Neural cell (in vitro differentiated cells): ENCODE data around the gene ATP8B2. TPM values are rescaled to one million over a fixed set of nuclear protein-coding genes. Genes with fewer than 3 reads are reported as not detected.

Experiments used
- H2AFZ ChIP-seq: fragments of 200-600, 300-800 bp; sonication (generic), shearing (Covaris generic); 2 replicates; pipeline ENCODE4 v1.6.0; 2014; ENCODE audit warnings: low read depth, mild to moderate bottlenecking, antibody characterized with exemption, low read length, moderate library complexity
- H3F3A ChIP-seq: fragments of 200-600 bp; shearing (Covaris generic); 2 replicates; pipeline ENCODE4 v1.6.1; 2016; ENCODE audit warnings: mild to moderate bottlenecking, moderate library complexity, mixed read lengths, antibody characterized with exemption, low read length; ENCODE audit not compliant: insufficient read depth, poor library complexity, severe bottlenecking
- H3K27ac ChIP-seq: fragments of 200-600, 300-800 bp; sonication (generic), shearing (Covaris generic); 2 replicates; pipeline ENCODE4 v1.5.1; 2014; ENCODE audit warnings: mild to moderate bottlenecking, low read length, moderate library complexity
- H3K27me3 ChIP-seq: fragments of 300-800, 200-600 bp; sonication (generic), shearing (Covaris generic); 2 replicates; pipeline ENCODE4 v1.6.0; 2014; ENCODE audit warnings: mild to moderate bottlenecking, low read depth, low read length, moderate library complexity; ENCODE audit not compliant: insufficient read depth
- H3K36me3 ChIP-seq: fragments of 300-800, 200-600 bp; sonication (generic), shearing (Covaris generic); 2 replicates; pipeline ENCODE4 v1.5.1; 2014; ENCODE audit warnings: mild to moderate bottlenecking, antibody characterized with exemption, low read length, moderate library complexity; ENCODE audit not compliant: insufficient read depth
- H3K4me2 ChIP-seq: fragments of 300-800, 200-600 bp; sonication (generic), shearing (Covaris generic); 2 replicates; pipeline ENCODE4 v1.6.0; 2014; ENCODE audit warnings: mild to moderate bottlenecking, low read length
- H3K4me3 ChIP-seq: fragments of 300-800, 200-600 bp; sonication (generic), shearing (Covaris generic); 2 replicates; pipeline ENCODE4 v1.5.1; 2014; ENCODE audit warnings: mild to moderate bottlenecking, low read length, moderate library complexity
- H3K79me2 ChIP-seq: fragments of 200-600 bp; shearing (Covaris generic); replicated peaks from 2 replicates; pipeline ENCODE4 v1.6.0; 2014; ENCODE audit warnings: mild to moderate bottlenecking, low read length, moderate library complexity; ENCODE audit not compliant: insufficient read depth
- H3K9ac ChIP-seq: fragments of 300-800, 200-600 bp; sonication (generic), shearing (Covaris generic); 2 replicates; pipeline ENCODE4 v1.6.1; 2016; ENCODE audit warnings: mild to moderate bottlenecking, low read length, mixed read lengths
- H3K9me2 ChIP-seq: fragments of 200-600 bp; shearing (Covaris generic); 2 replicates; pipeline ENCODE4 v1.6.1; 2016; ENCODE audit warnings: mild to moderate bottlenecking, low read length, mixed read lengths; ENCODE audit not compliant: insufficient read depth
- H3K9me3 ChIP-seq: fragments of 200-600, 300-800 bp; sonication (generic), shearing (Covaris generic); 2 replicates; pipeline ENCODE4 v1.6.1; 2016; ENCODE audit warnings: mild to moderate bottlenecking, mixed run types, low read length, moderate library complexity, mixed read lengths
- H4K20me1 ChIP-seq: fragments of 200-600 bp; shearing (Covaris generic); 2 replicates; pipeline ENCODE4 v1.6.1; 2016; ENCODE audit warnings: mild to moderate bottlenecking, mixed run types; ENCODE audit not compliant: insufficient read depth
- EP300 ChIP-seq: fragments of 450-650 bp; conservative IDR thresholded peaks from 2 replicates; pipeline ENCODE4 v1.6.1; 2014; ENCODE audit warnings: antibody characterized with exemption, mild to moderate bottlenecking, moderate library complexity; ENCODE audit not compliant: poor library complexity, severe bottlenecking
- EZH2 ChIP-seq: fragments of 200-600, 300-800 bp; shearing (Covaris generic), sonication (generic); IDR thresholded peaks from 2 replicates; pipeline ENCODE4 v1.6.1; 2014; ENCODE audit warnings: antibody characterized with exemption, low read length, borderline replicate concordance, mild to moderate bottlenecking; ENCODE audit not compliant: insufficient read depth, poor library complexity, severe bottlenecking
- MXI1 ChIP-seq: fragments of 450-650 bp; conservative IDR thresholded peaks from 2 replicates; pipeline ENCODE4 v1.6.1; 2014; ENCODE audit warnings: antibody characterized with exemption, mild to moderate bottlenecking; ENCODE audit not compliant: poor library complexity, severe bottlenecking
- POLR2AphosphoS5 ChIP-seq: IDR thresholded peaks from 2 replicates; pipeline ENCODE4 v1.6.1; 2012
- RAD21 ChIP-seq: fragments of 450-650 bp; conservative IDR thresholded peaks from 2 replicates; pipeline ENCODE4 v1.6.1; 2014; ENCODE audit warnings: antibody characterized with exemption, mild to moderate bottlenecking, moderate library complexity
- SMC3 ChIP-seq: fragments of 450-650 bp; conservative IDR thresholded peaks from 2 replicates; pipeline ENCODE4 v1.6.1; 2014; ENCODE audit warnings: antibody characterized with exemption, mild to moderate bottlenecking, moderate library complexity; ENCODE audit not compliant: poor library complexity
- TAF1 ChIP-seq: IDR thresholded peaks from 2 replicates; pipeline ENCODE4 v1.6.1; 2012; ENCODE audit warnings: low read depth
- polyA plus RNA-seq: library from polyadenylated mRNA; depleted of rRNA; stranded (reverse); fragments of >200 nt; gene quantifications from 2 replicates; pipeline ENCODE4 v1.2.3, GENCODE V29; 2014
- TF ChIP-seq, protein P1 (sequence below): fragments of 450-650 bp; IDR thresholded peaks from 2 replicates; pipeline ENCODE4 v1.5.1; 2014; ENCODE audit warnings: antibody characterized with exemption, mild to moderate bottlenecking, moderate library complexity; ENCODE audit not compliant: poor library complexity, severe bottlenecking
- TF ChIP-seq, protein P2 (sequence below): IDR thresholded peaks from 2 replicates; pipeline ENCODE4 v1.6.1; 2012; ENCODE audit warnings: borderline replicate concordance

The ATP8B2 gene
- polyA plus RNA-seq, 1 donor from 2014 or later = 71.3 TPM

DNA sequence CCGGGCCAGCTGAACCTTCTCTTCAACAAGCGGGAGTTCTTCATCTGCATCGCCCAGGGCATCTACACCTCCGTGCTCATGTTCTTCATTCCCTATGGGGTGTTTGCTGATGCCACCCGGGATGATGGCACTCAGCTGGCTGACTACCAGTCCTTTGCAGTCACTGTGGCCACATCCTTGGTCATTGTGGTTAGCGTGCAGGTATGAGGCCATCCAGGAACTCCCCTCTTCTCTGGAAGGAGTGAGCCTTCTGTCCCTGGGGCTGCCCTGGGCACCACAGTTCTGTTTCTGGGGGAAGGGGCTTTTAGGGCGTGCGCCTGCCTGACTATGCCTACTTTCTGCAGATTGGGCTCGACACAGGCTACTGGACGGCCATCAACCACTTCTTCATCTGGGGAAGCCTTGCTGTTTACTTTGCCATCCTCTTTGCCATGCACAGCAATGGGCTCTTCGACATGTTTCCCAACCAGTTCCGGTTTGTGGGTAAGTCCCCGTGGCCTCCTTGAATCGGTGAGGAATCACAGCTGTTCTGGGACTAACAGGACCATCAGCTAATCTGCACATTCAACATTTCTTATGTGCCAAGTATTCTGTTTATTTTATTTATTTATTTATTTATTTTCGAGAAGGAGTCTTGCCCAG is 21.1 kb downstream of the ATP8B2 start:
- Histone ChIP-seq H4K20me1 (no peaks in the 10 kb centered on the region), H3K27me3 (no peaks in the 10 kb centered on the region), H3K4me2 (no peak overlapping the region), H3K27ac (no peak overlapping the region), H3K36me3 (peaks cover 7% of the 10 kb centered on the region), H3K9ac (no peak overlapping the region), H2AFZ (no peak overlapping the region), H3K9me3 (no peaks in the 10 kb centered on the region), H3K4me3 (no peak overlapping the region), H3F3A (no peaks in the 10 kb centered on the region), H3K9me2 (no peaks in the 10 kb centered on the region), H3K79me2 (no peaks in the 10 kb centered on the region)
- TF ChIP-seq SMC3 (no peak), EP300 (no peak), POLR2AphosphoS5 (no peak), TAF1 (no peak), MXI1 (no peak), EZH2 (no peak), RAD21 (no peak)
- TF ChIP-seq, protein P1, sequence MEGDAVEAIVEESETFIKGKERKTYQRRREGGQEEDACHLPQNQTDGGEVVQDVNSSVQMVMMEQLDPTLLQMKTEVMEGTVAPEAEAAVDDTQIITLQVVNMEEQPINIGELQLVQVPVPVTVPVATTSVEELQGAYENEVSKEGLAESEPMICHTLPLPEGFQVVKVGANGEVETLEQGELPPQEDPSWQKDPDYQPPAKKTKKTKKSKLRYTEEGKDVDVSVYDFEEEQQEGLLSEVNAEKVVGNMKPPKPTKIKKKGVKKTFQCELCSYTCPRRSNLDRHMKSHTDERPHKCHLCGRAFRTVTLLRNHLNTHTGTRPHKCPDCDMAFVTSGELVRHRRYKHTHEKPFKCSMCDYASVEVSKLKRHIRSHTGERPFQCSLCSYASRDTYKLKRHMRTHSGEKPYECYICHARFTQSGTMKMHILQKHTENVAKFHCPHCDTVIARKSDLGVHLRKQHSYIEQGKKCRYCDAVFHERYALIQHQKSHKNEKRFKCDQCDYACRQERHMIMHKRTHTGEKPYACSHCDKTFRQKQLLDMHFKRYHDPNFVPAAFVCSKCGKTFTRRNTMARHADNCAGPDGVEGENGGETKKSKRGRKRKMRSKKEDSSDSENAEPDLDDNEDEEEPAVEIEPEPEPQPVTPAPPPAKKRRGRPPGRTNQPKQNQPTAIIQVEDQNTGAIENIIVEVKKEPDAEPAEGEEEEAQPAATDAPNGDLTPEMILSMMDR = no peak
- TF ChIP-seq, protein P2, sequence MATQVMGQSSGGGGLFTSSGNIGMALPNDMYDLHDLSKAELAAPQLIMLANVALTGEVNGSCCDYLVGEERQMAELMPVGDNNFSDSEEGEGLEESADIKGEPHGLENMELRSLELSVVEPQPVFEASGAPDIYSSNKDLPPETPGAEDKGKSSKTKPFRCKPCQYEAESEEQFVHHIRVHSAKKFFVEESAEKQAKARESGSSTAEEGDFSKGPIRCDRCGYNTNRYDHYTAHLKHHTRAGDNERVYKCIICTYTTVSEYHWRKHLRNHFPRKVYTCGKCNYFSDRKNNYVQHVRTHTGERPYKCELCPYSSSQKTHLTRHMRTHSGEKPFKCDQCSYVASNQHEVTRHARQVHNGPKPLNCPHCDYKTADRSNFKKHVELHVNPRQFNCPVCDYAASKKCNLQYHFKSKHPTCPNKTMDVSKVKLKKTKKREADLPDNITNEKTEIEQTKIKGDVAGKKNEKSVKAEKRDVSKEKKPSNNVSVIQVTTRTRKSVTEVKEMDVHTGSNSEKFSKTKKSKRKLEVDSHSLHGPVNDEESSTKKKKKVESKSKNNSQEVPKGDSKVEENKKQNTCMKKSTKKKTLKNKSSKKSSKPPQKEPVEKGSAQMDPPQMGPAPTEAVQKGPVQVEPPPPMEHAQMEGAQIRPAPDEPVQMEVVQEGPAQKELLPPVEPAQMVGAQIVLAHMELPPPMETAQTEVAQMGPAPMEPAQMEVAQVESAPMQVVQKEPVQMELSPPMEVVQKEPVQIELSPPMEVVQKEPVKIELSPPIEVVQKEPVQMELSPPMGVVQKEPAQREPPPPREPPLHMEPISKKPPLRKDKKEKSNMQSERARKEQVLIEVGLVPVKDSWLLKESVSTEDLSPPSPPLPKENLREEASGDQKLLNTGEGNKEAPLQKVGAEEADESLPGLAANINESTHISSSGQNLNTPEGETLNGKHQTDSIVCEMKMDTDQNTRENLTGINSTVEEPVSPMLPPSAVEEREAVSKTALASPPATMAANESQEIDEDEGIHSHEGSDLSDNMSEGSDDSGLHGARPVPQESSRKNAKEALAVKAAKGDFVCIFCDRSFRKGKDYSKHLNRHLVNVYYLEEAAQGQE = no peak

DNA sequence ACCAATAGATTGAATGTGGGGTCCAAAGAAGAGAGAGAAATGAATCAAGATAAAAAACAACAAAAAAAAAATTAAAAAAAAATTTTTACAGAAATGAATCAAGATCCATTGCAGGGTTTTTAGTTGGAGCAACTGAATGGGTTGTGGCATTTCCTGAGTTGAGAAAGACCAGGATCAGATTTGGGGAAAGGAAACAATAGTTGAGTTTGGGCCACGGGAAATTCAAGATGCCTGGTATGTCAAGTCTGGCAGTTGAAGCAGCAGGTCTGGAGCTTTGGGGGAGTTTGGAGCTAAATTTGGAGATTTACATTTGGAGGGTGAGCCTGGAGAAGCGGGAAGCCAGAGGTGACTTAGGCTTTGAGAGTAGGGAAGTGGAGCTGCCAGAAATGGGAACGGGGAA is 22.6 kb downstream of the ATP8B2 start:
- H3K4me2 ChIP-seq = no peak overlapping the region
- peaks cover 9% of the 10 kb centered on the region for H3K27me3 ChIP-seq
- TF ChIP-seq TAF1 = no peak
- TF ChIP-seq EZH2 = no peak
- no peak for TF ChIP-seq POLR2AphosphoS5
- no peak for TF ChIP-seq EP300
- no peak for TF ChIP-seq SMC3
- TF ChIP-seq, protein P1 = no peak
- TF ChIP-seq RAD21 = no peak
- TF ChIP-seq, protein P2 = no peak
- TF ChIP-seq MXI1 = no peak
- no peak overlapping the region for H3K27ac ChIP-seq
- peaks cover 7% of the 10 kb centered on the region for H3K36me3 ChIP-seq
- H3K9ac ChIP-seq = no peak overlapping the region
- H3K9me2 ChIP-seq = no peaks in the 10 kb centered on the region
- H3K79me2 ChIP-seq = no peaks in the 10 kb centered on the region
- no peak overlapping the region for H3K4me3 ChIP-seq
- H3F3A ChIP-seq = no peaks in the 10 kb centered on the region
- H4K20me1 ChIP-seq = no peaks in the 10 kb centered on the region
- H3K9me3 ChIP-seq = no peaks in the 10 kb centered on the region
- no peak overlapping the region for H2AFZ ChIP-seq
